HG03457 (cell line): Measurements from ENCODE around the gene PRKCH.
"Not testable (repeated sequence)": the region's sequence is repeated elsewhere in the genome, so short reads cannot be mapped to it uniquely, and the experiment has no call there.

ENCODE experiments used
- ATAC-seq: cut with Tn5 transposase; IDR thresholded peaks from one replicate; pipeline ENCODE4 v1.9.1; 2021; ENCODE audit warnings: moderate number of reproducible peaks; ENCODE audit not compliant: unreplicated experiment

Gene PRKCH

DNA sequence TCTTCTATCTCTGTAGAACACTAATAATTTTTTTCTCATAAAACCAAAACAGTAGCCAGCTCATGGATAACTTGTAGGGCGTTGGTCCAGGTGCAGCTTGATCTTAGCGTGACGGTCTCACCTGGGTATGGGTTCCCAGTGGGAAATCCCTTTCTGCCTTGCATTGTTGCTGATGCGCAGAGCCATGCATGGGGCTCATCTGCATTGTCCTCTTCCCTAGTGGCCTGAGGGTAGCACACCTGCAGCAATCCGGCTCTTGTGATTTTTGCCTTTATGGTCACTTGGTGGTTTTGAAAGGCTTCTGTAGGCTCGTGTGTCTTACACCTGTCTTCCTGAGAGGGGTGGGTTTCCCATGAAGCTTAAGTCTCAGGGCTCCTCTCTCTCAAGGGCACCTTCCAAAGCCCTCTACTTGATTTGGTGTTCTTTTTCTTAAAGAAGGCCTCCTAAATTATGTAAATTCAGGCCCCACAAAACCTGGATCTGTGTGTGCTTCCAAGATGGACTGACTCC is 130.6 kb downstream of the PRKCH start:
- no peak for ATAC-seq

DNA sequence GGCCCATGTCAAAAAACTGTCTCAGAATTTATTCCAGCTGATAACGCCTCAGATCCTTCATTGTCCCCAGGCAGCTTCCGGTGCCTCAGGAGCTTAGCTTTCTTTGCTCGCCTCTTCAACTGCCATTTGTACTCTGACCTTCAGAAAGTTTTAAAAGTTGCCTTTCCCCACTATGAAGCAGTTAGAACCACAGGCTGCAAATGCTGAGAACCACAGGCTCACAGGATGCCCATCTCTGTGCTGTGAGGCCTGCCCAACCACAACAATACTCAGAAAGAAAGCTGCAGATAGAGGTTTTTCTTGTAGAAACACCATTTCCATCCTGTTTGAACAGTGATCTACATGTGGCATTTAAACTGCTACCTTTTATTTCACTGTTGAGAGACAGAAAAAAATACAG is 131.1 kb downstream of the PRKCH start:
- ATAC-seq, result no peak

DNA sequence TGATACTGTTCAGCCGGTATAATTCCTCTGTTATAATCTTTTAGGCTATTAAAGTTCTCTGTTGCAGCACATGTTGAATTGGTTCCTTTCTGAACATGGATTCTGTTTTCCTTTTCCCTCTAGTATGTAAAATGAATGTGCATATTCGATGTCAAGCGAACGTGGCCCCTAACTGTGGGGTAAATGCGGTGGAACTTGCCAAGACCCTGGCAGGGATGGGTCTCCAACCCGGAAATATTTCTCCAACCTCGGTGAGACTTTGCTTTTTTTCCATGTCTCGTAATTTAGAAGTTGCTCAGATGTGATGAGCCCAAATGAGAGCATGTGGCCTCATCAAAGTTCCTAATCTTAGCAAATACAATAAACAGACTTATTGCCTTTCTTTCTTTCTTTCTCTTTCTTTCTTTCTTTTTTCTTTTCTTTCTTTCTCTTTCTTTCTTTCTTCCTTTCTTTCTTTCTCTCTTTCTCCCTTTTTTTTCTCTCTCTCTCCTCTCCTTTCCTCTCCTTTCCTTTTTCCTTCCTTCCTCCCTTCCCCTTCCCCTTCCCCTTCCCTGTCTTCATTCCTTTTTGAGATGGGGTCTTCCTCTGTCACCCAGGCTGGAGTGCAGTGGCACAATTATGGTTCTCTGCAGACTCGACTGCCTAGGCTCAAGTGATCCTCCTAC is 131.9 kb downstream of the PRKCH start:
- ATAC-seq, result no peak

DNA sequence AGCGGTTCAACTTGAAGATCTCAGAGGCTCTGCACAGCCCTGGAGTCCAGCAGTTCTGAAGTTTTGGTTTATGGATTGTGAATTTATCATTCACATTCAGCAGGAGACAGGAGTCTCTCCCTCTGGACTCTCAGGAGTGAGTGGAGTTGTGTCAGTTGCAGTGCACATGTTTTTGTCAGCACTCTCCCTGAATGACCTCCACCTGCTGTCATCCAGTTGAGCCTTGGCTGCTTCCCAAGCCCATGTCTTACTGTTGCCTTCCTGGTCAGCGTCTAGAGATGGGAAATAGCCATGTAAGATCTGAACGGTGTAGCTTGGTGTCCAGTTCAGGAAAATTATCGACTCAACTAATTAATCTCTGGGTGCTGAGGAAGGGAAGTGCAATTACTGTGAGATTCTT is 133.2 kb downstream of the PRKCH start:
- no peak for ATAC-seq

DNA sequence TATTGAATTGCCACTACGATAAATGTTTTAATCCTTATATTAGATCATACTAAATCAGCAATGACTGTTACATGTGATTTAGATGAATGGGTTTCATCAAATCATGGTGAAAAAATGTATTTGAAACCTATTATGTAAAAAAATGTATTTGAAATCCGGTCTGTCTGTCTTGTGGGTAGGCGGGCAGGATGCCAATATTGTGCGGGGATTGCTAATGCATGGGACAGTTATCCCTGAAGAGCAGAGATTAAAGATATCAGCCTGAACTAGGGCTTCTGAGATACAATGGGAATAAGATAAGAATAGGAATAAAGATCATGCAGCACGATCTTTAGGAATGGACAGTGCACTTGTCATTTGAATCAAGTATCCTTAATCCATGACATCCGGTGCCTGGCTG is 134.0 kb downstream of the PRKCH start:
- ATAC-seq, result no peak

DNA sequence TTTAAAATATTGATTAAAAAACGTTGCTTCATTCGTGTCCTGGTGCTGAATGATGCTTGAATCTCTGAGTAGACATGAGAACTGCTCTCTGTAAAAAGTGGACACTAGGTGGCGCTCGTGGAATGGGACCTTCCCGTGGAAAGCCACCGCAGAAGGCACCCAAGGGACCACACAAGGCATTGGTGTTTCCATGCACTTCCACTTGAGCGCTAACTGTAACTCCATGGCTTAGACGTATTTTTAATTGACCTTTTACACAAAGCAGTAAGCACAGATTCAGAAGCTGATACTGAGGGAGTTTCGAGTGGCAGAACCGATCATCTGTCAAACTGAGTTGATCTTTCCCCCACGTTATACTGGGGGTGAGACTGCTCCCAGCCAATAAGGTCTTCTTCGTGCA is 135.3 kb downstream of the PRKCH start:
- no peak for ATAC-seq

DNA sequence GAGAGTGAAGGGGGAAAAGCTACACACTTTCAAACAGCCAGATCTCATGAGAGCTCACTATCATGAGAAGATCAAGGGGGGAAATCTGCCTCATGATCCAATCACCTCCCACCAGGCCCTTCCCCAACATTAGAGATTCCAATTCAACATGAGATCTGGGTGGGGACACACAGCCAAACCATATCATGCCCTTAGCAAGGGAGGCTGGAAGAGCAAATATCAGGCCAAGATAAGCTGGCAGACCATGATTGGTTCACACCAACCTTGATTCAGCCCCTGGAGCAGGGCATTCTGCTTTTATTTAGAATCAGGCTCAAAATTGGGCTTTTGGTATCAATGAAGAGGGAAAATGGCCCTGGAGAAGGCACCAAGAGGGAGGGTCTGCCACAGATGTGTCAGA is 137.4 kb downstream of the PRKCH start:
- ATAC-seq, result no peak

DNA sequence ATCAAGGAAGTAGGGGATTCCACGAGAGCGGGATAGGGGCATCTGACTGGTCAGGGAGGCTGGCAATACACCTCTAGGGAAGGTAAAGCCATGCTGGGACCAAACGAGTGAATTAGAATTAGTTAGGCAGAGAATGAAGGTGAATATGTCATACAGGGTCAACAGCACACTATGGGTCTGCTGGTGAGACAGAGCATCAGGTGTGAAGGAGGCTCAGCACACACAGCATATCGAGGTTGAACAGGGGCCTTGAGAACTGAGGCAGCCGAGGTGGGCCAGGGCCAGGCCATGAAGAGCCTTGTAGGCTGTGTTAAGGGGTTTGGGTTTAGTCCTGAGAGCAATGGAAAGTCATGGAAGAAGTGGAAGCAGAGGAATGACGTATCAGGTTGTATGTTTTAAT is 137.8 kb downstream of the PRKCH start:
- ATAC-seq, result no peak

DNA sequence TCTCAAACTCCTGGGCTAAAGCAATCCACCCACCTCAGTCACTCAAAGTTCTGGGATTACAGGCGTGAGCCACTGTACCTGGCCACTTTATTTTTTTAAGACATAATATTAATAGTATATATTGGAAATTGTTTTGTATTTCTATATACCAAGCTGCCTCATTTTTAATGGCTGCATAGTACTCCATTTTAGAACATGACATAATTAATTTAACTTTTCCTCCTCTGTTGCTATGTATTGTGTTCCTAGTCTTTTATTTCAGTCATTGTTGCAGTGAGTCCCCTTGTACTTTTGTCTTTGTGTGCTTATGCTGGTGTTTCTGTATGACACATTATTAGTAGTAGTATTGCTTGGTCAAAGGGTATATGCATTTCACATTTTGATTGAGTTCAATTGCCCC is 138.7 kb downstream of the PRKCH start:
- ATAC-seq, result no peak

DNA sequence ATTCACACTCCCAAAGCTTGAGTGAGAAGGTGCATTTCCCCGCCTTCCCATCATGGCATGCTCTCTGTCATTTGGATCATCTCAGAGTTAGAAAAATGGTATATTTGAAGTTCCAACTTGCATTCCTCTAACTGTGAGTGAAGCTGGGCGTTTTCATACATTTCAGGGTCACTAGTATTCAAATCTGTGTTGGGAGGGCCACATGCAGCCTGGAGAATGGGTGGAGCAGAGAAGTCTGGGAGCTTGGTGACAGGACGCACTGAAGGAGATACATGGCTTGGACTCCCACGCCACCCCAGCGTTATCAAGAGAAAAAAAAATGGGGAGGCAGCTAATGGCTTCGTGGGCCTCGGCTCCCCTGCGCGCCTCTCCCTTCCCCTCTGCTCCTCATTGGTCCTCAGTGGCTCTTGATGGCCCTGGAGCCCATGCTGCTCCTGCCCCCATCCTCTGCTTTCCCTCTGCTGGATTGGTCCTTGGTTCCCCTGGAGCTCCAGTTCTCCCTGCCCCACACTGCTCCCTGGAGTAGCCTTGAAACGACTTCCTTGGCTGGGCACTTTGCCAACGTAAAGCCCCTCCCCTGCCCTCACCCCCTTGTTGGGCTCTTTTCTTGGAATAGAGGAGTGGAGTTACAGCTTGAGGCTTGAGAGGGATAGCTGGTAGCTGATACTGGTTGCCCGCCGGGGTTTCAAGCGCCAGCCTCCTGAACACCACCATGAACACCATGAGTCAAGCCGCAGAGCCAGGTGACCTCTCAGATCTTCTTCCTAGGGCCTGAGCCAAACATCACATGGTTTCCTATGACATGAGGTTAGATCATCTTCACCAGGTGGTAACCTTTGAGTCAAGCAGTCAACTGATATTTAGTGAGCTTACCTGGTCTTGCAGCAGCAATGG is 139.6 kb downstream of the PRKCH start:
- no peak for ATAC-seq

DNA sequence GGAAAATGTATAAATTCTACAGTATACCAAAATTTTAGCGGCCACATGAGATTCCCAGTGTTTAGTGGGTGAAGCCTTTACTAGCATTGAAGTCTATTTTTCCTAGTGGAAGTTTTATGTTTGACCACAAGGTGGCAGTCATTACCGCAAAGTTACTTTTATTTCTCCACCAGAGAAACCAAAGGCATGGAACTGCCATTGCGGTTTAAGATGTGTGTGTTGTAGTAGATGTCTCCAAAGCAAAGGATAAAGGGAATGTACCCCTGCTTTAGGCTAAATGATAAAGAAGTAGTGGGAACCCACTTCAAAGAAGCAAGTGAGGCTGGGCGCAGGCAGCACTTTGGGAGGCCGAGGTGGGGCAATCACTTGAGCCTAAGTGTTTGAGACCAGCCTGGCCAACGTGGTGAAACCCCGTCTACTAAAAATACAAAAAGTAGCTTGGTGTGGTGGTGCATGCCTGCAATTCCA is 140.5 kb downstream of the PRKCH start:
- ATAC-seq, result no peak

DNA sequence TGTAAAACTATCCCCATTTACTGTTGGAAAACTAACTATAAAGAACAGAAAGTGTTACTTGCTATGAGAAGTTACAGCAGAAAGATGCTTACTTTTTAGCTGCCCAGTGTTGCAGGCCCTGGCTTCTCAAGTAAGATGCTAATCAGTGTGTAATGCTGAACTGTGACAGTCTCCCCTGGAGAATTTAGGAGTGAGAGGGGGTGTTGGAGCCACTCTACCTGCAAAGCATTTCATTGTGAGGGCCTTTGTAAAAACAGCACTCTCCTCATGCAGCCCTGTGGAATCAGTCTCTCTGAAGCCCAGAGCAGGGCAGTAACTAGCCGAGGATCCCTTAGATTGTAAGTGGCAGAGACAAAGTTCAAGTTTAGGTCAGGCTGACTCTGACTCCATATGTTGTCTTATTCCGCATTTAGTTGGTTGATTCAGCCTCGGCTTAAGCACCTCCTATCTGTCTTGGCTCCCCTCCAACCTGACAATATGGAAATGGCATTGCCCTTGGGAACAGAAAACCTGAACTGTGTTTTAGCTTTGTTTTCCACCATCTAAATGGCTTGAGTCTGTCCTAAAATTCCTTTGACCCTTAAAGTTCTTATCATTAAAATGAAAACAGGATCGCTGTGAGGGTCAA is 141.3 kb downstream of the PRKCH start:
- ATAC-seq, result no peak

DNA sequence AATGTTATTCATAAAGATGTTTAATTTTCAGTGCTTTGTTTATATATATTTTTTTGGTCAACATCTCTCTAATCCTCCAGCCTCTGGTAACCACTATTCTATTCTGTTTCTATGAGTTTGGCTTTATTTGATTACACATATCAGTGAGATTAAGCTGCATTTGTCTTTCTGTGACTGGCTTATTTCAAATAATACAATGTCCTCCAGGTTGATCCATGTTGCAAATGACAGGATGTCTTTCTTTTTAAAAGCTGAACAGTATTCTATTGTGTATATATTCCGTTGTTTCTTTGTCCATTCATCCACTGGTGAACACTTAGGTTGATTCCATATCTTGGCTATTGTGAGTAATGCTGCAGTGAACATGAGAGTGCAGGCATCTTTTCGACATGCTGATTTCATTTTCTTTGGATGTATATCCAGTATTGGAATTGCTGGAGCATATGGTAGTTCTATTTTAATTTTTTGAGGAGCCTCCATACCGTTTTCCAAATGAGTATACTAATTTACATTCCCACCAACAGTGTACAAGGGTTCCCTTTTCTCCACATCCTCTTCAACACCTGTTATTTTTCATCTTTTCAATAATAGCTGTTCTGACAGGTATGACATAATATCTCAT is 142.4 kb downstream of the PRKCH start:
- no peak for ATAC-seq

DNA sequence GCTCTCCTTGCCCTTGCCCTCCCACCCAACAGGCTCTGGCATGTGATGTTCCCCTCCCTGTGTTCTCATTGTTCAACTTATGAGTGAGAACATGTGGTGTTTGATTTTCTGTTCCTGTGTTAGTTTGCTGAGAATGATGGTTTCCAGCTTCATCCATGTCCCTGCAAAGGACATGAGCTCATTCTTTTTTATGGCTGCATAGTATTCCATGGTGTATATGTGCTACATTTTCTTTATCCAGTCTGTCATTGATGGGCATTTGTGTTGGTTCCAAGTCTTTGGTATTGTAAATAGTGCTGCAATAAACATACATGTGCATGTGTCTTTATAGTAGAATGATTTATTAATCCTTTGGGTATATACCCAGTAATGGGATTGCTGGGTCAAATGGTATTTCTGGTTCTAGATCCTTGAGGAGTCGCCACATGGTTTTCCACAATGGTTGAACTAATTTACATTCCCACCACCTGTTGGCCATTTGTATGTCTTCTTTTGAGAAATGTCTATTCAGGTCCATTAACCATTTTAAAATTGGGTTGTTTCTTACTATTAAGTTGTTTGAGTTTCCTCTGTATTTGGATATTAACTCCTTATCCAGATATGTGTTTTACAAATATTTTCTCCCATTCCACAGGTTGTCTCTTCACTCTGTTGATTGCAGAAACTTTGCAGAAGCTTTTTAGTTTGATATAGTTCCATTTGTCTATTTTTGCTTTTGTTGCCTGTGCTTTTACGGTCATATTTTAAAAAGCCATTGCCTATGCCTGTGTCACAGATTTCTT is 143.4 kb downstream of the PRKCH start:
- ATAC-seq, result not testable (repeated sequence)

DNA sequence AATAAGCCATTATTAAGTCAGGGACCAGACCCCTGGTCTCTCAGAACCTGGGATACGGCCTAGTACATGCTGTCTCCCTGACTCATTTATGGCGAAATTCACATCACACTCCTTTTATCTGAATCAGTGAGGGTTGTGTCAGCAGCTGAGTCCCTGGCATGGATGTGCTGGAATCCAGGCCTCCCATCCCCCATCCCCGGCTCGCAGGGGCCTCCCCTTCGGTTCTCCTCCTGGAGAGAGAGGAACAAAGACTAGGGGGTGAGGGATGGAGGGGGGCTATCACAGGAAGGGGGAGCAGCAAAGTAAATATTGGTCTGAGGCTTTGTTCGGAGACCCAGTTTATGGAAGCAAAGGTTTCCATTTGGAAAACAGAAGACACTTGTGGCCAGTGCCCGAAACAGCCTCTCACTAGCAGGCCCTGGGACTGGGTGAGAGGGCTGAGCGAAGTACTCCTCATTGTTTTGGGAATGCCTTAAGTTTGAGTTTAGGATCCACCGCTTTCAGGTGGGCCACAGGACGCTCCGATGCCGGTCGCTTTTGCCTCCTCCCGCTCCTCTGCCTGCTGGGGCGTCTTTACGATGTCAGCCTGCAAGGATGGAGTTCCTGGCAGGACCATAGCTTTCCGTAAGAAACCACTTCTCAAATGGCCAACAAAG is 145.0 kb downstream of the PRKCH start:
- no peak for ATAC-seq

DNA sequence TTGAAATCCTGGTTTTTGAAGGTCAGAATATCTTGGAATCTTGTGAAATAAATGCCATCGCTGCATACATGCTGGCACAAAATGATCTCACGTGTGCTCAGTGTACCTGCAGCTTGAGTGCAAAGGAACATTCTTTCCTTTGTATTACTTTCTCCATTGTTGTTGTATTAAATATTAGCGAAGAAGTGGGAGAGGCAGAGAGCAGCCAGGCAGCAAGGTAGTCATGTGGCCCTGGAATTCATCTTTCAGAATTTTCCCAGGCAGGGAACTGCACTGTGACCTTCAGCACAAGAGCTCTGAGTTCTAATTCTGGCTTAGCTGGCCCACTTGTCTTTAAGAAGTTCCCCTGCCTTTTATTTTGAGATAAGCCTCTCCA is 145.5 kb downstream of the PRKCH start:
- ATAC-seq, result no peak

DNA sequence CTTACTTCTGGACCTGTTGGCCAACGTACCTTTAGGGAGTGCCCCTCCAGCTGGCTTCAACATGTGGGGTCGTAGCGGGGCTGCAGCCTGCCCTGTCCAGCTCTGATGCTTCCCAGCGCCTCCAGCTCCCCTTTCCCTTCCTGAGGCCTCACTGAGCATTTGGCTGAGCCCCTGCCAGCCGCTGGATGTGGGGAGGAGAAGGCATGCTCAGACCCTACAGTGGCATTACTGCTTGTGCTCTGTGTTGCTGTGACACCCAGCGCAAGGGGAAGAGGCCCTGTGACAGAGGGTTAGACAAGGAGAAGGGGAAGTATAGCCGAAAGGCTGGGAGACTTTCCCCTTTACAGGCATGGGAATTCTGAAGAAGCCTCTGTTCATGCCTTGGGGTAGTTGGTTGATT is 145.9 kb downstream of the PRKCH start:
- ATAC-seq, result no peak

DNA sequence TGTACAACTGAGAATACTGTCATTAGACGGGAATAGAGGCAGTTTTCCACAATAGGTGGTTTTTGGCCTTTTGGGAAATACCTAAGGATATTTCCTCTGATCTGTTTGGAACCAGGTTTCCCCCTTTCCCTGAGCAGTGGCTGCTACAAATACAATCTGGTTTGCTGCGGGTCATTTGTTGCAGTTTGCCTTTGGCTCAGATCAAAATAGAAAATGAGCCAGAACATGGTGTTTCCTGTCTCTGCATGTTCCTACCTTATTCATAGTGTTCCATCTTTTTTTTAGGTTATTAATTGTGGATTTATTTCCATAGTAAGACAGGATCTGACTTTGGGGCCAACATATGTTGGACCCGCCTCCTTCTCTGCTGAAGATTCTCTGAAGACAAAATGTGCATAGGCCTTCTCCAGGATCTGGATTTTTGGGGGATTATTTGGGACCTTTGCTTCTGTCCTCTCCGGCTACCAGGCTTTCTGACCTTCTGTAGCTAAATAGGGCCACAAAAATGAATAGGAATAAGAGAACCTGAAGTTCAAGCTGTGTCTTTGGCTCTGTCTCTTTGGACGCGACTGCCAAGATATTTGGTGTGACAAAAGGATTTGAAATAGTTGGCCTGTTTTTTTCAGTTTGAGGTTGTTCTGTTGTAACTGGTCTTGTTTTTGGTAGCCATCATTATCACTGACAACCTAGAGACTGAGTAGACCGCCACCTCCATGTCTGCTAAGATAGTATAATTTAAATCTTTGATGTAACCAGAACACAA is 146.9 kb downstream of the PRKCH start:
- ATAC-seq, result no peak

DNA sequence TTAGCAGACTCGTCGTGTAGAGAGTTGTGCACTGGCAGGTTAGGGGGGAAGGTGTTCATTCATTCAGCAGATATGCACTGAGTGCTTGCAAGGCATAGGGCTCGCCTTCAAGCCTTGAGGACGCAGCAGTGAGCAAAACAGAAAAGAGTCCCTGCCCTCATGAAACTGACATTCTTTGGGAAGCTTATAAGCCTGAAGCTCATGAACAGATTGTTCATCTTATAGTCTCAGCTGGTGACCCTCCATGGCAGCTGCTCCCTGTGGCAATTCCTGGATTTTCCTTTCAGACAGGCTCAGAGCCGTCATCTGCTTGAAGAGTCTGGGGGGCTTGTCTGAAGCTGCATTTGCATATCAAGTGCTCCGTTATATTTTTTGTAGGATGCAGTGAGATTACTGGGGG is 148.4 kb downstream of the PRKCH start:
- no peak for ATAC-seq
